GM18508 (cell line): ENCODE data around the gene PMP22.

Experiments
- ATAC-seq: cut with Tn5 transposase; IDR thresholded peaks from one replicate; pipeline ENCODE4 v1.9.1; 2021; ENCODE audit warnings: moderate number of reproducible peaks; ENCODE audit not compliant: insufficient read depth, unreplicated experiment

Gene PMP22

DNA sequence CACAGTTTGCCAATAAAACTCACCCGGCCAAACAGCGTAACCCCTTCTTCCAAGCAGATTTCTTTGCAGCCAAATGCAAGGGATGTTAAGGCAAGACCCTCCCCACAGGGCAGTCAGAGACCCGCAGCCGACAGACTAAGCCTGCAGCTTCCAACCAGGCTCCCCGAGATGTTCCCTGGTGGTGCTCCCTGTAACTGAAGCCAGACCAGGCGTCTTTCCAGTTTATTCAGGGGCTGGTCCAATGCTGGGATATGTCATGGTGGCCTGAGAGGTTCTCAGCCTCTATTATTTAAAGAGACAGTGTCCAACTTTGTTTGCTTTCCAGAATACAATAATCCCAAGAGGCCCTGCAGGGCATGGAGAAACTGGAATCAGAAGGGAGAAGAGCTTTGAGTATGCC is at the start of gene PMP22:
PMP22 (minus strand) TSS at position 196 of the 400 bp plus-strand sequence. CDS start 4,599 bp downstream, outside the sequence.
- ATAC-seq: no peak

DNA sequence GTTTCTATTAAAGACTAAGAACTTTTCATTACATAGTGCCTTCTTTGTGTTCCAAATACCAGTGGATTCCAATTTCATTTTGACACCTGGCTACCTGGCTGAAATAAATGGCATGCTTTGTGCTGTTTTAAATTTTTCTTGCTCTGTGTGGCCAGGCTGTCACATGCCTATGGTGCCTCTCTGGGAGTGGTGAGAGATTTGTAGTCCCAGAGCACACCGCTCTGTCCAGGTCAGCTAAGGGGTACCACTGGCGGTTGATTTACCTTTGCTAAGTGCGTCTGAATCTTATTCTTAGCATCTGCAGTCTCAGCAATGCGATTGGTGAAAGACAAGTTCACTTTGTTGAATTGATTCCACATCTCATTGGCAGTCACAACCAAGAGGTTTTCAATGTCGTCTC is 46.9 kb upstream of the PMP22 start:
- no peak for ATAC-seq

DNA sequence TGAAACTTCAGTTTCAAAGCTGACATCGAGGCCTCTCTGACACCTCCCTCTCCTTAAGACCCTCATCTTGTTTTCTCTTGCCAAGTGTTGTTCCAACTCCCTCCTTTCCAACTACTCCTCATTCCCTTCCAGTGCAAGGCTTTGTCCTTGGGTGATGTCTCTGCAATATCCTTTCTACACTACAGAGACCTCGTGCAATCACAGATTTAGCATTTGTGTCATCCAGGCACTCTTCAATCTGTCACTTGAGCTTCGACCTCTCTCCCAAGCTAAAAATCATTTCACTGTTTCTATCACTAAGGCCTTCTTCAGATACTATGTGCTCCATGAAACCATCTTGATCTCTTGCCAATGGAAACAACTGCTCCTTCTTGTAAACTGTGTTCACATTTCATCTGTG is 44.7 kb upstream of the PMP22 start:
- ATAC-seq: no peak

DNA sequence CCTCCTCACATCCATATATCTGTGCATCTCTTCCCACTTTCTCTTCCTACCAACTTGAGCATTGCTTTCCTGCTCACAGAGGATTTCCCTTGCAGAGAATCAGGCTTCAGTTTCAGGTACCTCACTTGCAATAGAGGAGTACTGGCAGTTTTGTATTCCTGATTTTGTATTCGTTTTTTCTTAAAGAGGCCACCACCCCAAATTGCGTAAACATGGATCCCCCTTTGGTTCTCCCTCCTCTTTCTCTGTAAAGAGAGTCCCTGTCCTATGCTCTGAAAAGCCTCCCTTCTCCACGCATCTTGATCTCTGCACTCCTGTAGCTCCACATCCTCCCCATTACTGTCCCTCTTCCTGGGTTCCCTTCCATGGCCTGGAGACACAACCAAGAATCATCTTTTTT is 44.1 kb upstream of the PMP22 start:
- ATAC-seq: no peak

DNA sequence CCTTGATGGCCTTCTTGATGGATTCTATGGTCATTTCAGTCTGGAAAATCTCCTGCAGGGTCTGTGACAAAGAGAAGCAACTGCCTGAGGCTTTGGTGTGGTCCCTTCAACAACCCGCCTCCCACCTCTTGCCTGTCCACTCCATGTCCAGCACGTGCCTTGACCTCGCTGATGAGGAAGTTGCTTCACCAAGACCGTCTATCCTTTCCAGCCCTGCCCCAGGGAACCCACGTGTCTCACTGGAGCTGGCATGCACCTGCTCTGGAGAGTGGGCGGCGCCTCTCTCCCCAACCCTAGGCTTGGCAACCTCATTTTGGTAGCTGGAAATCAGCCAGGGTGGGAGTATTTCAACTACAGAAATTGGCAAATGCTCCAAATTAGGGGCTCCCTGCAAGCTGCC is 43.6 kb upstream of the PMP22 start:
- no peak for ATAC-seq

DNA sequence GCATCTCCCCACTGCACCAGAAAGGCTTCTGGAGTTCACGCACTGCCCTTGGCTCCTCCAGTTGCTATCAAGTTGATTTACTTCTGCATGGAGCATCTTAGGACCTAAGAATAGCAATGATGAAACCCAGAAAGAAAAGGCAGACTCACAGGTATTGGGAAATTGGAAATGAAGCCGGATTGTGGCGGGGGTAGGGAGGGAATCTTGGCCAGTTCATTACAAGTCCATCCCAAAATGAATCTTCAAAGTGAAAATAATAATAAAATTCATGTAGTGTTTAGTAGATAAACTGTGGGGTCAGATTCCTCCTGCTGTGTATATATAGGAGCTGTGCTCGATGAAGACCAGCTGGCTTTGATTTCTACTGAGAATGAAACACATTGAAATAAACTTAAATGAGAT is 42.6 kb upstream of the PMP22 start:
- ATAC-seq: no peak

DNA sequence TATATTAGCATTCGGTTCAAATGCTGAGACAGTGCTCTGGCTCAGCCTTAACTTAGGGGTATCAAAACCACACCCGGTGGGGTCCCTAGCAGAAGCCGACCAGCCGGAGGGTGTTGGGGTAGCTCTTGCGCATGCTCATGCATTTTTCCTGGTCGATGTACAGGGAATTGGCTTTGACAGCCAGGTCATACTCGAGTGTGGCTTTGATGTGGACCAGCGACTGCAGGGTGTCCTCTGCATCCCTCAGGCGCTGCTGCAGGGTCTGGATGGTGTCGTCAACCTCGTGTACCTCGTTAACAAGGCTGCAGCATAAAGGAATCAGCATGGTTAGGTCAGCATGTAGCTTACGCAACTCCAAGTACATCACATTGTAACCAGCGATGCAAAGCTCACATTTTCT is 38.7 kb upstream of the PMP22 start:
- no peak for ATAC-seq

DNA sequence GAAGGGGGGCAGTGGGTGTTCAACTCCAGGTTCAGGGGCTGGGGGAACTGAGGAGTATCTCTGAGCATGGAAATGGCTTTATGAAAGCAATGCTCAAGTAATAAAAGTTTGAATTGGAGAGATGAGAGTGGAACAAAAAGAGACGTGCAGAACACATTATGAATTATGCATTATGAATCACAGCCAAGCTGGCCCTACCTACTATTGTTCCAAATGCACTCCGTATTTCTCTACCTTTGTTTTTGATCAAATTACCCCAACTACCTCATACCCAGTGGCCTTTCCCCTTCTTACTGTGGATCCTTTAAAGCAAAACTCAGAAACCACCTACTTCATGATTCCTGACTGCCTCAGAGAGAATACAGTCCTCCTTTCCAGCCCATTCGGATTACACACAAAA is 38.1 kb upstream of the PMP22 start:
- ATAC-seq: no peak

DNA sequence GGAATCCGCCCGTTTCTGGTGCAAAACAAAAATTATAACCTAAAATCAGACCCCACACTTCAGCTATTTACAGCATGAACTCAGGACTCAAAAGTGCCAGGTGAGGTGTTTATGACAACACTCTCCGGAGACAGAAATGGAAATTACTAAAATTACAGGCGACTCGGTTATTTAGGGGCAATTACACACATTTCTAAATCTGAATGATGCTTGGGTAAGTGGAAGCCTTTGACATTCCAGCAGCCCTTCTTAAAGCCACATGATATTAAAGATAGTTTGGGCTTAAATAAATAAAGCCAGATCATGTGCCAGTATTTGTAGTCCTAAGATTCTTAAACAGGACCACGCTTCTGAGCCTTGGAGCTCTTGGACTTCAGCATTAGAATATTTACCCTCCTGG is 36.7 kb upstream of the PMP22 start:
- ATAC-seq: no peak

DNA sequence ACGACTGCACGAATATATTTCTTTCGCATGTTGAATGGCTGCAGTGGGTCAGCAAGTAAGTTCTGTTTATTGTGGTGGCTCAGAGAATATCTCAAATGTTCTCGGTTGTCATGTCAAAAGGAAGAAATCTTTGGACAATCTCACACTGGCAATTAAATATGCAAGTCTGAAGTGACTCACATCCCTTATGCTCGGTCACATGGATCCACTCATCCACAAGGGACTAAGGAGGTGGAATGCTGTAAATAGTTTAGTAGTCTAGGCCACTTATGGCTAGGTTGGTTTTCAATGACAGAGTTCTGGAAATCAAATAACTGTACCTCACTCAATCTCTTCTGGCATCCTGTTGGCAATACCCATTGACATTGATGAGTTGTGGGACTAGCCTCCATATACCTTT is 33.0 kb upstream of the PMP22 start:
- no peak for ATAC-seq

DNA sequence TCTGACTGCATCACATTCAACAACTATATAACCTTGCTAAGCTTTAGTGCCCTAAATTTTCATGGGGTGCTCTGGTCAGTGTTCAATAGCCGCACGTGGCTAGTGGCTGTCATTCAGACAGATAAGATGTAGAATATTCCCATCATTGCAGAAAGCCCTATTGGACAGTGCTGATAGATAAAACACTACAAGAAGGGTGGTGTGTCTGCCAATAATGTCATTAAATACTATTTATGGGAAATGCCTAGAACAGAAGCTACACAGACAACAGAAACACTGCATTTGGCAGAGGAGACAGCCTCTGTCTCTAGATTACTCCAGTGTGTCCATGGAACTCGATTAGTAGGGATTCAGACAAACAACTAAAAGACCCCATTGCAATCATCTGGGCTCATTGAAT is 28.4 kb upstream of the PMP22 start:
- ATAC-seq: no peak

DNA sequence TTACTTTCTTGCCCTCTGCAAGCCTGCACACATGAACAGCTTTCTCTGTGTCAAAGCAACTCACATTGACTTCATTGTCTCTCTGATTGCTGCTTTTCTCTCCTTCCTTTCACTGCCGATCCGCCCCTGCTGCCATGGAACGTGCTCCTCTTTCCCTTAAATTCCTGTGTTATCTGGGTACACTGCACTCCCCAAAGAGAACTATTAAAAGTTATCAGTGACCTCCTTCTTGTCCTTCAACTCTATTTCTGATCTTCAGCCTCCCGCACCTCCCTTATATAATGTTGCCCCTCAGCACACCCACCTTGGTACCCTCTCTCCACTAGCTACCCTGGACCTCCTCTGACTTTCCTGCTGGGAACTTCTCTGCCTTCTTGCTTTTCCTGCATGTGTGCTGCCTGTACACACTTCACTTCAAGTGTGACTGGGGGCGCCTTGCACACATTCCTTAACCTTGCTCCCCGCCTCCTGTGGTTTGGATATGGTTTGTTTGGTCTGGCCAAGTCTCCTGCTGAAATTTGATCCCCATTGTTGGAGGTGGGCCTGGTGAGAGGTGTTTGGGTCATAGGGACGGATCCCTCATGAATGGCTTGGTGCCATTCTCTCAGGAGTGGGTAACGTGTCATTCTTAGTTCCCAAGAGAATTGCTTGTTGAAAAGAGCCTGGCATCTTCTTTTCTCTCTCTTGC is 26.7 kb upstream of the PMP22 start:
- ATAC-seq: no peak

DNA sequence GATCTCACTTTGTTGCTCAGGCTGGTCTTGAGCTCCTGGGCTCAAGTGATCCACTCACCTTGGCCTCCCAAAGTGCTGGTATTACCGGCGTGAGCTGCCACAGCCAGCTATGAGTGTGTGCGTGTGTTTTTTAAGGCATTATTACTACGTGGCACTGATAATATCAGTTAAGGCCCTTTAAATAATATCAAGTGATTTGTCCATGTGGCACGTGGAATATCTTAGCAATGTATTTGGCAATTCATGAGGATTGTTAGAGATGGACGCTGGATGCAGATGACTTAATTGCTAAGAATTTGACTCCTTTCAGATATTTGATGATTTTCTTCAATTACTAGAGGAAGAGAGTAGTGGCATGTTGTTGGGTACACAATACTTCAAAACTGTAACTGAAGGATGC is 25.5 kb upstream of the PMP22 start:
- no peak for ATAC-seq

DNA sequence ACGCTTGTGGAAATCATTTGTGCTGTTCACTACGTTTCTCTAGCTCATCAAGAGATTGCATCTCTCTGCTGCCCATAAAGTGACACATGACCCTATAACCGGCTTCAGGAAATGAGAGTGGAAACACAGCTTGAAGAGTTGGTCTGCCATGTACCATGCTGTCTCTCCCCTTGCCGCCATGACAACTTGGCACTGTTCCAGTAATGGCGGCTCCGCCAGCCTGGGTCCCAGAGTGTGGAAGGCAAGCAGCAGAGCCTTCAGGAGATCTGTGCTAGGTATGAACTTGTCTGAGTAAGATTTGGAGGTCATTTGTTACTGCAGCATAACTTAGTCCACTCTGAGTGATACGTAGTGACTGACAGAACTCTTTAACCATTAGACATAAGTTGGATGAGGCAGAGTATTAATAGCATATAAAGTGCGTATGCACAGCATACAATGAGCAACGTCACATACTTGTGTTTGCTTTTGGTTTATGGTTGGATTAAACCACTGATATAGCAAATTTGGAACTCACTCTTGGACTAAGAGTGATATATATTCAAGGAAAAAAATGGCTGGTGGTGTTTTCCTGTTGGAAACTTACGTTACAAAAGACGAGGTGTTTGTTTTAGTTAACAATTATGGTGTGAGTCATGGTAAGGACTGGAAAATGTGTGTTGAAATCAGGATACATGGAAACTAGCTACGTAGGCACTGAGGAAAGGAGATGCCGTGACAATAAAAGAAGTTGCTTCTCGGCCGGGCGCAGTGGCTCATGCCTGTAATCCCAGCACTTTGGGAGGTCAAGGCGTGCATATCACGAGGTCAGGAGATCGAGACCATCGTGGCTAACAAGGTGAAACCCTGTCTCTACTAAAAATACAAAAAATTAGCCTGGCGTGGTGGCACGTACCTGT is 24.4 kb upstream of the PMP22 start:
- no peak for ATAC-seq

DNA sequence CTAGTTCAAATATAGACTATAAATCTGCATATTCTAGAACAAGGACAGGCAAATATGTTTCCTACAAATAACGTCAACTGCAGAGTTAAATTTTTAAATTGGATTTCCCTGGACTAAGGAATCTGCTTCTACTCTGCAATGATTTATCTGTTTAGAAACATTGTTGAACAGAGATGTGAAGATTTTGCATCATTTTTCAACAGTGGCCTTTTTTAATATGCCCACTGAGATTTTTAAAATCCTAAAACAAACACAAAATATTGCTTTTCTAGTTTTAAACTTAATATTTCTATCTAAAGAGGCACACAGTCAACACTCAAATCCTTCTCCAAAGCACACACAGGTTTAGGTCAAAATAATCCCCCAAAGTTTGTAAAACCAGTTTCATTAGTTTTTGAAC is 23.7 kb upstream of the PMP22 start:
- ATAC-seq: no peak

DNA sequence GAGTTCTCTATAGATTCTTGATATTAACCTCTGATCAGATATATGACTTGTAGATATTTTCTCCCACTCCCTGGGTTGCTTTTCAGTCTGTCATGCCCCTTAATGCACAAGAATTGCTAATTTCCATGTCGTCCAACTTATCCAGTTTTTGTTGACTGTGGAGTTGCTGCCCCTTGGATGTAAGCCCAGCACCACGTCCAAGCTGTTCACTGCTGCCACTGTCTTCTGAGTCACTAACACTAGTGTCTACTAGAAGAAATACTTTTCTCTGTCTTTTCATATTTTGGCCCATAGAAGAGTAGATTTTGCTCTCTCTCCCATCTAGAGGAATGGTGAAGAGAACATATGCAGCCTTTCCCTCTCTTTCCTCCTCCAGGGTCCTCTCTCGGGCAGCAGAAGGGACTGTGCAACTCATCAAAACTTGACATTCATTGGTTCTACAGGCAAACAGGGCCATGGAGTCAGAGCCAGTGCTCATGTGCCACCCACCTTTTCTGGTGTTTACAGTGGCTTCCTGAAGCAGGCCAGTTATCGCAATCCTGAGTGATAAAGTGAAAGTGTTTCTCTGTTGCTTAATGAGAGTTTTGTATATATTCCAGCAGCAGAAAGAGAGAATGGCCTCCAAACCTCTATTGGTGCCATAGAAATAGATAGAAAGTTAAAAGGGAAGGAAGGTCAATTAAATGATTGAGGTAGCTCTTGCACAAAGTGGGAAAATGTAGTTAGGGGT is 22.6 kb upstream of the PMP22 start:
- ATAC-seq: no peak

DNA sequence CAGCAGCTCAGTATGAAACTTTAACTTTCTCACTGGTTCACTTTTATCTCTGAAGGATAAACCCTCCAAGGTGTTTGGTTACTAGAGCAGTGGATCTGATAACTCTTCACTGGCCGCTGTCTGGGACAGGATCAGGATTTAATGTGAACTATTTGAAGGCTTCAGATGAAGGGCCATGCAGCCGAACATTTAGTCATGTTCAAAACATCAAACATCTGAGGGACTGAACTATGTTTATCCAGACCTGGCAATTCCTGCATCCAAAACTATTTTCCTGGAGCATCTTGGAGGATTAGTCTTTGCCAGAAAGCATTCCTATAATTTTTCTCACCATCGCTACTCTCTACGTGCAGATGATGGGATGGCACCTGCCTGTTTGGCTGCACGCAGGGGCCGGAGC is 20.3 kb upstream of the PMP22 start:
- ATAC-seq: no peak

DNA sequence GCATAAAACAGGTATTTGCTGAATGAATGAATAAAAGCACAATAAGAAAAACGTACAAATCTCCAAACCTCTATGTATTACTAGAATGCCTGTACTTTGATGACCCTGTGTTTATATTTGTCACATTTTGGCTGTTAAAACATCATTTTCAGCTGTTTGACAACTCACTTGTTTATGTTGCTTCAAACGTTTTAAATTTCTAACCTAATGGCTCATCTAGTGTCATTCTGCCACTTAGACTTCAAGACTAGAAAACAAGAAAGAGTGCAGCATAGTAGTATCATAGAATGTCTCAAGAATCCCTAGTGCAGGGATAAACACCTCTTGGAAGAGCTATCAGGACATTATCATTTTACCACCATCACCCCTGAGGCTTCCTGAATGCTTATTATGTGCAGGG is 19.4 kb upstream of the PMP22 start:
- ATAC-seq: no peak

DNA sequence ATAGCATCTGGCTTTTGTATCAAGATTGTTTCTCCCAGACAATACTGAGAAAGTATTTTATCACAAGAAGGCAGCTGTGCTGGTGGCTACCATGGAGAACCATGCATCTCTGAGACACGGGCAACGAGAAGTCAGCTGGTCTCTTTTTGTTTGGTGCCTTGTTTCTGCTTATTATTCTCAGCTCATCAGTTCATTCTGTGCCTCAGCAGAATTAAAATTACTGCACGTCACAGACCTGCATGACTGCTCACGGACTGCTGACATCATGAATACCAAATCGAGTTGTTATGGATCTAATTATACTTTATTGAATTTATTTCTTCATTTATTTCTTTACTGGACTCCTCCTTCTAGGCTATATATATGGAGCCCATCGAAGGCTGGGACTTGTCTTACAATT is 19.0 kb upstream of the PMP22 start:
- no peak for ATAC-seq

DNA sequence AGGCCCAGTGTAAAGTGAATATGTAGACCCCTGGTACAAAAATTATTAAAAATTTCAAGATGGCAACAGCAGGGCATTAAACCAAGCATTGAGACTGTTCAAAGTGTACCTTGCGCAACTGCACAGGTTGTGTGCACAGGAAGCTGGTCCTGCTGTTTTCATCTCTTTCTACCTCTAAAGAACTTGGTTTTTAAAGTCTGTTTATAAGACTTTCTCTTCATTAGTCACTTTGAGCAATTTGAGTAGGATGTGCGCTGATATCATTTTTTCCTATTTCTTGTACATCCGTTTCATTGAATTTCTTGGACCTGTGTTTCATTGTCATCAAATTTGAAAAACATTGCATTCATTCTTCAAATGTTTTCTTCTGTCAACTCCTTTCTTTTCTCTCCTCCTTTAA is 16.8 kb upstream of the PMP22 start:
- no peak for ATAC-seq

DNA sequence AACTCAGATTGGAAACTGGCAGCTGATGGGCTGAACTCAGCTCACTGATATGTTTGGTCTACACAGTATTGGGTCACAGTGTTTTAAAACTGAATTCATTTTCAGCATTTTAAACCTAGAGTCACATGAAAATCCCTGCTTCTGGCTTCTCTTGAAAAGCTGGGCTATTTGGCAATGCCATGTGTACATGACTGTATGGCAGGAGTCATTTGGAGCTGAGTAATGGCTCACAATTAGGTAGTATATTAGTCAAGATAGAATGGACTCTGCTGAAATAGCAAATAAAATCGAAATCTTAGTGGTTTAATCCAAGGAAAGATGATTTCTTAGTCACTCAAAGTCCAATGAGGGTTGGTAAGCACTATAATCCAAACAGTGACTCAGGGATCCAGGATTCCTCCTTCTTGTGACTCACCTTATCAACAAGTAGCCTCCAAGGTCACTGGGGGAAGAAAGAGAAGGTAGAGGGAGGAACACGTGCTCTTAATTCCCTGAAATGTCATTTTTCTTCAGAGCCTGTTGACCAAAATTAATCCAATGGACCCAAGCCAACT is 13.9 kb upstream of the PMP22 start:
- no peak for ATAC-seq
